HL-60 (cell line): ENCODE measurements around the gene HERPUD2.
"Not testable (repeated sequence)": the region's sequence is repeated elsewhere in the genome, so short reads cannot be mapped to it uniquely, and the experiment has no call there.

ENCODE experiments used
- DNase-seq, 2 experiments: peaks; one replicate each; pipeline ENCODE4 v3.0.0-alpha.2; 2010 to 2020; ENCODE audit warnings: low read depth in 1 of 2, low spot score in 1 of 2
- H3K27ac ChIP-seq: fragments of 250-450 bp; sonication (Bioruptor Pico); replicated peaks from 2 replicates; pipeline ENCODE4 v1.5.1; 2020; ENCODE audit warnings: mild to moderate bottlenecking, moderate library complexity
- H3K27me3 ChIP-seq: fragments of 250-450 bp; sonication (Bioruptor Pico); 2 replicates; pipeline ENCODE4 v1.5.1; 2021; ENCODE audit warnings: mild to moderate bottlenecking, moderate library complexity; ENCODE audit not compliant: insufficient read depth, poor library complexity, severe bottlenecking
- H3K4me3 ChIP-seq: replicated peaks from 2 replicates; pipeline ENCODE4 v1.5.1; 2011; ENCODE audit warnings: mild to moderate bottlenecking, control low read depth, low read length; ENCODE audit not compliant: insufficient read depth
- GABPA ChIP-seq: IDR thresholded peaks from 2 replicates; pipeline ENCODE4 v1.6.1; 2012; ENCODE audit warnings: low read depth
- POLR2AphosphoS5 ChIP-seq: IDR thresholded peaks from 2 replicates; pipeline ENCODE4 v1.6.1; 2012; ENCODE audit warnings: low read depth
- SPI1 ChIP-seq: IDR thresholded peaks from 2 replicates; pipeline ENCODE4 v1.6.1; 2012; ENCODE audit warnings: low read depth, mild to moderate bottlenecking, borderline replicate concordance
- TF ChIP-seq, protein P1 (sequence below): IDR thresholded peaks from 2 replicates; pipeline ENCODE4 v1.6.1; 2012; ENCODE audit warnings: low read depth; ENCODE audit not compliant: insufficient replicate concordance
- TF ChIP-seq, protein P2 (sequence below): IDR thresholded peaks from one replicate; pipeline ENCODE4 v1.5.1; 2011; ENCODE audit warnings: low read length, control low read depth, inconsistent platforms; ENCODE audit not compliant: insufficient read depth

The HERPUD2 gene

DNA sequence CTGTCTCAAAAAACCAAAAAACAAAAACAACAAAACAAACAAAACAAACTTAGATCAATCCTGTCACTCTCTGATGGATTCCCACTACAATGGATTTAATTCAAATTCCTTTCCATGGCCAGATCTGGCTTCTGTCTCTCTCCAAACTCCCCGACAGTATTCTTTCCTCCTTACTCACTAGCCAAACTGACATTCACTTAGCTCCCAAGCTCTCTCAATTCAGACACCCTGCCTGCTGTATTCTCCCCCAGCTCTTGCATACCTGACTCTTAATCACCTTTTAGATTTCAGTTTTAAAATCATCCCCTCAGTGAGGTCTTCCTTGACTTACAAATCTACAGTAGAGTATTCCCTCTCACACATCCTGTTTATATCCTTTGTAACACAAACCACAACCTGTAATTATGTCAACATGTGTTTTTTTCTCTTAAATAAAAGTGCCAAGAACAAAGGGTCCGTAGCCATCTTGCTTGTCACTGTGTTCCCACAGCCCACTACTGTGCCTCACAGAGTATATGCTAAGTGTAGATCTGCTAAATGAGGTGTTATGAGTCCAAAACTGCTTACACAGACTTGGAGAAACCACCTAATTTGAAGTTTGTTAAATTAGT lies 14.4 kb downstream of the HERPUD2 start:
- no peak for DNase-seq
- TF ChIP-seq, protein P1, sequence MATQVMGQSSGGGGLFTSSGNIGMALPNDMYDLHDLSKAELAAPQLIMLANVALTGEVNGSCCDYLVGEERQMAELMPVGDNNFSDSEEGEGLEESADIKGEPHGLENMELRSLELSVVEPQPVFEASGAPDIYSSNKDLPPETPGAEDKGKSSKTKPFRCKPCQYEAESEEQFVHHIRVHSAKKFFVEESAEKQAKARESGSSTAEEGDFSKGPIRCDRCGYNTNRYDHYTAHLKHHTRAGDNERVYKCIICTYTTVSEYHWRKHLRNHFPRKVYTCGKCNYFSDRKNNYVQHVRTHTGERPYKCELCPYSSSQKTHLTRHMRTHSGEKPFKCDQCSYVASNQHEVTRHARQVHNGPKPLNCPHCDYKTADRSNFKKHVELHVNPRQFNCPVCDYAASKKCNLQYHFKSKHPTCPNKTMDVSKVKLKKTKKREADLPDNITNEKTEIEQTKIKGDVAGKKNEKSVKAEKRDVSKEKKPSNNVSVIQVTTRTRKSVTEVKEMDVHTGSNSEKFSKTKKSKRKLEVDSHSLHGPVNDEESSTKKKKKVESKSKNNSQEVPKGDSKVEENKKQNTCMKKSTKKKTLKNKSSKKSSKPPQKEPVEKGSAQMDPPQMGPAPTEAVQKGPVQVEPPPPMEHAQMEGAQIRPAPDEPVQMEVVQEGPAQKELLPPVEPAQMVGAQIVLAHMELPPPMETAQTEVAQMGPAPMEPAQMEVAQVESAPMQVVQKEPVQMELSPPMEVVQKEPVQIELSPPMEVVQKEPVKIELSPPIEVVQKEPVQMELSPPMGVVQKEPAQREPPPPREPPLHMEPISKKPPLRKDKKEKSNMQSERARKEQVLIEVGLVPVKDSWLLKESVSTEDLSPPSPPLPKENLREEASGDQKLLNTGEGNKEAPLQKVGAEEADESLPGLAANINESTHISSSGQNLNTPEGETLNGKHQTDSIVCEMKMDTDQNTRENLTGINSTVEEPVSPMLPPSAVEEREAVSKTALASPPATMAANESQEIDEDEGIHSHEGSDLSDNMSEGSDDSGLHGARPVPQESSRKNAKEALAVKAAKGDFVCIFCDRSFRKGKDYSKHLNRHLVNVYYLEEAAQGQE = no peak
- TF ChIP-seq GABPA (no peak), POLR2AphosphoS5 (no peak), SPI1 (no peak)
- TF ChIP-seq, protein P2, sequence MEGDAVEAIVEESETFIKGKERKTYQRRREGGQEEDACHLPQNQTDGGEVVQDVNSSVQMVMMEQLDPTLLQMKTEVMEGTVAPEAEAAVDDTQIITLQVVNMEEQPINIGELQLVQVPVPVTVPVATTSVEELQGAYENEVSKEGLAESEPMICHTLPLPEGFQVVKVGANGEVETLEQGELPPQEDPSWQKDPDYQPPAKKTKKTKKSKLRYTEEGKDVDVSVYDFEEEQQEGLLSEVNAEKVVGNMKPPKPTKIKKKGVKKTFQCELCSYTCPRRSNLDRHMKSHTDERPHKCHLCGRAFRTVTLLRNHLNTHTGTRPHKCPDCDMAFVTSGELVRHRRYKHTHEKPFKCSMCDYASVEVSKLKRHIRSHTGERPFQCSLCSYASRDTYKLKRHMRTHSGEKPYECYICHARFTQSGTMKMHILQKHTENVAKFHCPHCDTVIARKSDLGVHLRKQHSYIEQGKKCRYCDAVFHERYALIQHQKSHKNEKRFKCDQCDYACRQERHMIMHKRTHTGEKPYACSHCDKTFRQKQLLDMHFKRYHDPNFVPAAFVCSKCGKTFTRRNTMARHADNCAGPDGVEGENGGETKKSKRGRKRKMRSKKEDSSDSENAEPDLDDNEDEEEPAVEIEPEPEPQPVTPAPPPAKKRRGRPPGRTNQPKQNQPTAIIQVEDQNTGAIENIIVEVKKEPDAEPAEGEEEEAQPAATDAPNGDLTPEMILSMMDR = no peak
- no peaks in the 10 kb centered on the region for H3K27me3 ChIP-seq
- H3K27ac ChIP-seq = no peak overlapping the region
- no peak overlapping the region for H3K4me3 ChIP-seq

DNA sequence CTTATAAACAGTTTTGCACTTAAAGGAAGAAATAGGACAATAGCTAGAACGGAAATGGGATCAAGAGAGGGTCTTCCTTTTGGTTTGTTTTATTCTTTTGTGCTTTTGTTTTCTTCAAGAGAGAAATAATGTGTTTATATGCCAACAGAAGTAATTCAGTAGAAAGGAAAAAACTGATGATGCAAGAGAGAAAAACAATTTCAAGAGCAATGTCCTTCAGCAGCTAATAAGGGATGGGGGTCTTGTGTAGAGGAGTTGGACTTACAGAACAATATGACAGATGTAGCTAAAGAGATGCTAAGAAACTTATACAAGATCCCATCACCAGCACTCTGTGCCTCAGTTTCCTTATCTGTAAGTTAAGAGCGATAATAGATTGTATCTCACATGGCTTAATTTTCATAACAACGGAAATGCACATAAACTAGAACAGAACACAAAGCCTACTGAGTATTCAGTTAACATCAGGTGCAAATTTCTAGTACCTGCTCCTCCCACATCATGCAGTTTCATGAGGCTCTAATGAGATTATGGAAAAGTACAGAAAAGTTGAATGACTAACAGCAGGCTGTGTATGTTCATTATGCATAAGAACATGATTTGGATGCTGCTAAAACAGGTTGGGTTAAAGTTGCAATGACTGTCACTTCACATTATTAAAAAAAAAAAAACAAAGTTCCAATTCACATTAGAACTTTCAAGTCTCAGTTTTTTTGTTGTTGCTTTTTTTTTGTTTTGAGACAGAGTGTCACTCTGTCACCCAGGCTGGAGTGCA lies 17.2 kb downstream of the HERPUD2 start:
- TF ChIP-seq SPI1 (no peak), GABPA (no peak), POLR2AphosphoS5 (no peak)
- TF ChIP-seq, protein P1 = no peak
- TF ChIP-seq, protein P2 = no peak
- Histone ChIP-seq H3K4me3 (no peak overlapping the region), H3K27ac (no peak overlapping the region), H3K27me3 (no peaks in the 10 kb centered on the region)
- no peak for DNase-seq

DNA sequence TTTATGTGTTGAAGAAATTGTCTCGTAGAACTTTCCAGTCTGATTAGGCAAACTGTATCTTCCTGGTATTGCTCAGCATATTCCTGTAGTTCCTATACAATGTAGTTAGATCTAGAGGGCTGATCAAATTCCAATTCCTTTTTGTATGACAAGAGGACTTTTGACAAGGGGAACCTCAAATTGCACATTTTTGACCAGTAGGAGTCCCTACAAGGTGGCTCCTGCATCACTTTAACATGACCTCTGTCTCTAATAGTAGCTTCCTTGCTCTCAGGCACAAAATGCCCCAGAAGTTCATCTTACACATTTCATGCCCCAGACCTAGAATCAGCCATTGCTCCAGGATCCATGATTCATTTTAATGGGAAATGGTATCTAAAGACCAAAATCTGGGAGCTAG lies 18.7 kb downstream of the HERPUD2 start:
- TF ChIP-seq GABPA (no peak), SPI1 (no peak)
- Histone ChIP-seq H3K27ac (no peak overlapping the region), H3K4me3 (no peak overlapping the region), H3K27me3 (no peaks in the 10 kb centered on the region)
- DNase-seq = no peak

DNA sequence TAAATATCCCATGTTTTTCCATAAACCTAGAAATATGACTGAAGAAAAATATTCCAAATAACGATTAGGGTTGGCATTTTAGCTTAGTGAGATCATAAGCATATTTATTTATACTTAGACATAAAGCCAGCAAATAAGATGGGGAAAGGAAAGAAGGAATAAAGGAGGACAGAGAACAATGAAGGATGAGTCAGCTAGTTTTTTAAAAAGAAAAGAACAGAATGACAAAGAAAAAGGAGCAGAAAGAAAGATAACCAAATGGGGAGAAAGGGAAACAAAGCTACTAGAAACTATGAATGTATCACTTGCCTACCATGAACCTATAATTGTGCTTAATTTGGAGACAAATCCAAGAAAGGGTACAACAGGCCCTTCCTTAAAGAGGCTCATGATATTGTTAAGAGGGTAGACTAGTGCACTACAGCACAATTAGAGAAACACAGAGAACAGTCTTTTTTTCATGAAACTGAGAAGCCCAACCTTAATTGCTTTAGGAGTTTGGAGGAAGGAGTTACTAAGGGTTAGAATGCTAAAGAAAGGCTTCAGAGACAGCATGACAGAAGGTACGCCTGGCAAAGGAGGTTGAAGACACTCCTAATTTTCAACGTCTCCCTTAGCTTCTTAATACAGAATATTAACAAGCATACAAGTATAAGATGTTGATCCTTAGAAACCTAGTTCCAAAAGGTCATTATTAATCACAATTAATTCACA lies 23.9 kb downstream of the HERPUD2 start:
- DNase-seq = no peak
- Histone ChIP-seq H3K4me3 (no peak overlapping the region), H3K27ac (no peak overlapping the region), H3K27me3 (no peaks in the 10 kb centered on the region)
- no peak for TF ChIP-seq SPI1
- TF ChIP-seq, protein P1 = no peak

DNA sequence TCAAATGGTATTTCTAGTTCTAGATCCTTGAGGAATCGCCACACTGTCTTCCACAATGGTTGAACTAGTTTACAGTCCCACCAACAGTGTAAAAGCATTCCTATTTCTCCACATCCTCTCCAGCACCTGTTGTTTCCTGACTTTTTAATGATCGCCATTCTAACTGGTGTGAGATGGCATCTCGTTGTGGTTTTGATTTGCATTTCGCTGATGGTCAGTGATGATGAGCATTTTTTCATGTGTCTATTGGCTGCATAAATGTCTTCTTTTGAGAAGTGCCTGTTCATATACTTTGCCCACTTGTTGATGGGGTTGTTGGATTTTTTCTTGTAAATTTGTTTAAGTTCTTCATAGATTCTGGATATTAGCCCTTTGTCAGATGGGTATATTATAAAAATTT lies 34.5 kb downstream of the HERPUD2 start:
- not testable (repeated sequence) for H3K27me3 ChIP-seq, H3K27ac ChIP-seq, H3K4me3 ChIP-seq, DNase-seq
